Activated CD4-positive, CD25-positive, alpha-beta regulatory T cell treated with anti-CD3 and anti-CD28 coated beads, Interleukin-2, amount 50 U/mL, for 72 hours (primary cell): Measurements from ENCODE around the gene USP3.
"Not testable (repeated sequence)": the region's sequence is repeated elsewhere in the genome, so short reads cannot be mapped to it uniquely, and the experiment has no call there.

Experiments
- DNase-seq: peaks from one replicate; pipeline ENCODE4 v3.0.0; 2021

The USP3 gene

DNA sequence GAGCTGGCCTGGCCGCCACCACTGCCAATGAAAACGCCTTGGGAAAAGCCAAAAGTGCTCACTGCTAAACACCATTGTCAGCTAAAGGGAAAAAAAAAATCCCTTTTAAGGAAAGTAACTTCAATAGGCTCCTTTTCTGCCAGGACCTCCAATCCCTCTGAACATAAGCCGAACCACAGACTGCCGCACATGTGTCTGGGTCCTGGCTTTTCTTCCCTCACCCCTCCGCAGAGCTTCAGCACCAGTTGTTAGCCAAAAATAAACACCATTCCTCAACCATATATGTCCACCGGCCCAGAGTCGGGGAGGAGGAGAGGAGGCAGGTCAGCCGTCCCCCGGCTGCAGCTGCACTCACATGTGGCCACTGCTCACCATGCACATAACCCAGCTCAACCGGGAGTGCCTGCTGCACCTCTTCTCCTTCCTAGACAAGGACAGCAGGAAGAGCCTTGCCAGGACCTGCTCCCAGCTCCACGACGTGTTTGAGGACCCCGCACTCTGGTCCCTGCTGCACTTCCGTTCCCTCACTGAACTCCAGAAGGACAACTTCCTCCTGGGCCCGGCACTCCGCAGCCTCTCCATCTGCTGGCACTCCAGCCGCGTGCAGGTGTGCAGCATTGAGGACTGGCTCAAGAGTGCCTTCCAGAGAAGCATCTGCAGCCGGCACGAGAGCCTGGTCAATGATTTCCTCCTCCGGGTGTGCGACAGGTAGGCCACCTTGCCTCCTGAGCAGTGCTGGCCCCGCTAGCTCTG lies 92.8 kb downstream of the USP3 start, which contains the start of gene FBXL22:
TSS of gene FBXL22 (plus strand) at position 350 of the 753 bp plus-strand sequence. CDS start at position 356, 6 bp downstream.
- DNase-seq, result no peak

DNA sequence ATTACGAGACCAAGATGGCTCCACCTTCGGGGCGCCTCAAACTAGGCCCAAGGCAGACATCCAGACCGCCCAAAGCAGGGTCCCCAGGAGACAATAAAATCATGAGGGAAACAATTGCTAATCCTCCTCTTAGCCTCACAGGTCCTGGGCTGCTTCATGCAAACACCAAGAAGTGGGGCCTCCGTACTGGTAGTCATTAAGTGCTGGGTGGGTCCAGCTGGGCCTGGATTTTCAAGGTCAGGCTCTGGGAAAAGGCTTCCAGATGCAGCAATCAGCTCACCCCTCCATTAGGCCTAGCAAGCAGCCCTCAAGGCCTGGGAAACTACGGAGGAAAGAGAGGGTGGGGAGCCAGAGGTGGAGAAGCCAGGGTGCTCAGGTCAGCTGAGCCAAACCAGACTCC lies 93.4 kb downstream of the USP3 start:
- no peak for DNase-seq

DNA sequence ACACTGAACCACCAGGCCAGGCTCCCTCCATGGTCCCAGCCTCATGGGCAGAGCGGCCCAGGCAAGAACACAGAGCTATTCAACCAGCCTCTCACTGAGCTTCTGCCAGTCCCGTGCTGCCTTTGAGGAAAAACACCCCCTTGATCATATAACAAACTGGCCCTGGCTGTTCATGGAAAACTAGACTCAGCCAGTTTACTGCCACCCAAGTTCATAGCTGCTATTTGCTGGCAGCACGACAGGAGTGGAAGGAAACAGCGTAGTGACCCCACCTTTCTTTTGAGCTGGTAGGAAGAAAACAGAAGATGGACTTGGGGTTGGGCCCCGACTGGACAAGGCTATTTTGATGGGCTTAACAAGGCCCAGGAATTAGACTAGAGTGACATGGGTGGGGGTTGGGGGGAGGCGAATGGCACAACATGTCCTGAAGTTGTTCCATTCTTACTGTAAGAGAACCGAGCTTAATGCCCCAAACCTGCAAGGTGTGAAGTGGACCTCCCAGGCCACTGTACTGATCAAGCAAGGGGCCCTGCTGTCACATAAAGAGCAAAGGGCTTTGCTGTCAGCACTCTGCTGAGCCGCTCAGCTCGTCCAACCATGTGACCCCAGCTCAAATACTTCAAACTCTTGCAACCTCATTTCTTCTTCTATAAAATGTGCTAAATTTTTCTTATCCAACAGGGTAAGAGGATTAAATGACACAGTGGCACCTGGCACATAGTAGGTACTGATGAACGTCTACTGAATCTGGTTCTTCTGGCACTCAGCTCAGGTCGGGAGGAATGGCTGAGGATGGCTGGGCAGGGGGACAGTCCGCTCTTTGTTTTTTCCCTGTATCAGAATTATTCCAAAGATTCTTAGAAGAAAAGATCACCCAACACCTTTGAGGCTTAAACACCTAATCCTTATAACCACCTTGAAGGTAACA lies 94.3 kb downstream of the USP3 start:
- DNase-seq, result no peak

DNA sequence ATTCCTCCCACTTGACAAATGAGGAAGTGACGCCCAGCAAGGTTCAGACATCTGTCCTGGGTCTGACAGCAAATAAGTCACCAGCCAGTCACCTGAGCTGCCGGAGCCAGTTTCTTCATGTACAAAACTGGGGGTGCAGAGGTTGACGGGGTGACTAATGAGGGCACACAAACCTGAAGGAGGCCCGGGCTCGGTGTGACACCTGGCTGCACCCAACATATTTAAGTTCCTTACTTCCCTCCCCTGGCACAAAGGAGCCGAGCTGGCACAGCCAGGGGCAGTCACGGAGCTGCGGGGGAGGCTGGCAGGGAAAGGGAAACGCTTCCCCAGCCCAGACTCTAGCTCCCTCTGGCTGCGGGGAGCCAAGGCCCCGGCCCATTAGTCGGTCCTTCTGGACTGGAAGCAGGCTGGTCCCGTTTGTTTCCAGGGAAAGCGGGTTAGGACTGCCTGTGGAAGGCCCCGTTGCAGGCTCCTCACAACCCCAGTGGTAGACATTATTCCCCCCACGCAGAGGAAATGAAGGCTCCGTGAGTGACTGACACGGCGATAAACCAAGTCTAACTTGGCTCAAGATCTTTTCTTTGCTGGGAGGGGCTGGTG lies 95.1 kb downstream of the USP3 start:
- no peak for DNase-seq

DNA sequence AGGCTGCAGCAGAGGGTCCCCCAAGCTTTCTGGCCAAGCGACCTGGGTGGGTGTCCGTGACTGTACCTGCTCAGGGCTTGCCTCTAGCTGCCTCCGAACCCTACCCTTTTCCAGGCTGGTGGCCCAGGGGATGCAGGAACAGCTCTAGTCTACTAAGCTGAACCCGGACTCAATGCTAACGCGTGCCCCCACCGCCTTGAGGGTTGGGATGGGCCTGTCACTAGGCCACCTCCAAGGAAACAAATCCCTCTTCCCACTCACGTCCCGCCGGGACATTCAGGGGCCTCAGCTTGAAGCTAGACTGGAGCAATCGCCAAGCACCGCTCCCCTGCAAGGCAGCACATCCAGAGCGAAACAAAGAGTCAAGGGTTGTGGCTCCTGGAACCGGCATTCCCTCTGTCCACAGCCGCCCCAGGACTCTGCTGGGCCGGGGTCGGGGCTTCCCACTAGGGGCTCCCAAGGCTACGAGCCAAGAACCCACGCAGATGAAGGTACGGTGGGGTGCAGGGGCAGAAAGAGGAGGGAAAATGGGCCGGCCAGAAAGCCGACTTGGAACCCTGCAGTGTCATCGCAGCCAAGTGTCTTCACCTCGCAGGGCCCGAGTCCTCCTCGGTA lies 95.7 kb downstream of the USP3 start:
- DNase-seq, result no peak

DNA sequence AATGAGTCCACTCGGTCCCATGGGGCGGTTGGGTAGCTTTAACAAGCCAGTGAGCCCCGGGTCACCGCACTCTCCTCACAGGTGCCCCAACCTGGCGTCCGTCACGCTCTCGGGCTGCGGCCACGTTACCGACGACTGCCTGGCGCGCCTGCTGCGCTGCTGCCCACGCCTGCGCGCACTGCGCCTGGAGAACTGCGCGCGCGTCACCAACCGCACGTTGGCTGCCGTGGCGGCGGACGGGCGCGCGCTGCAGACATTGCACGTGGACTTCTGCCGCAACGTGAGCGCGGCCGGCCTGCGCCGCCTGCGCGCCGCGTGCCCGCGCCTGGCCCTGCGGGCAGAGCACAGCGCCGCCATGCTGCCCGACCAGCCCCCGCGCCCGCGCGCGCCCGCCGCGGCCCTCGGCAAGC lies 96.2 kb downstream of the USP3 start:
- peak; percentile 88 for DNase-seq

DNA sequence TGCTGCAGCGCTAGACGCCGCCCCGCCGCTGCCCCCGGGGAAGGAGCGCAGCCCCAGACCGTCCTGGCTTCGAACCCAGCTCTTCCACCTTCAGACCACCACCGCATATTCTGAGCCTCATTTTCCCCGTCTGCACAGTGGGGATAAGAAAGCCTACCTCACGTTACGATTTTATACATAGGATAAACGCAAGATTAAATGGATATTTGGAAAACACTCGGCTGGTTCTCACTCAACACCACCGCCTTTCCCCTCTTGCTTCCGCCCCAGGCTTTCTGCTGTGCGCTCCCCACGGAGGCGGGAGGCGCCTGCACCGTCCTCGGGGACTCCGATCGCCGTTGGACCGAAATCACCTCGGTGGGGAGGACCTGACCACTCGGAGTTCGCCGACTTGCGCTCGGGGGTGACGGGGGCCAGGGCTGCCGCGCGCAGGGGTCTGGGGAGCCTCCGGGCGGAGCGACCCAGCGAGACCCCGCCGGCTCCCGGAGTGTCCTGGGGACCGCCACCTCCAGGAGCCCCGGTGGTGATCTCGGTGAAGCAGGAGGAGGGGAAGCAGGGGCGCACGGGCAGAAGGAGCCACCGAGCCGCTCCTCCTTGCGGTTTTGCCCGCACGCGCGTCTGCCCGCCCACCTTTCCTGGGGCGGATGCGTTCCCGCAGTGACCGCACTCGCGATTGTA lies 96.8 kb downstream of the USP3 start:
- peak; percentile 58 for DNase-seq

DNA sequence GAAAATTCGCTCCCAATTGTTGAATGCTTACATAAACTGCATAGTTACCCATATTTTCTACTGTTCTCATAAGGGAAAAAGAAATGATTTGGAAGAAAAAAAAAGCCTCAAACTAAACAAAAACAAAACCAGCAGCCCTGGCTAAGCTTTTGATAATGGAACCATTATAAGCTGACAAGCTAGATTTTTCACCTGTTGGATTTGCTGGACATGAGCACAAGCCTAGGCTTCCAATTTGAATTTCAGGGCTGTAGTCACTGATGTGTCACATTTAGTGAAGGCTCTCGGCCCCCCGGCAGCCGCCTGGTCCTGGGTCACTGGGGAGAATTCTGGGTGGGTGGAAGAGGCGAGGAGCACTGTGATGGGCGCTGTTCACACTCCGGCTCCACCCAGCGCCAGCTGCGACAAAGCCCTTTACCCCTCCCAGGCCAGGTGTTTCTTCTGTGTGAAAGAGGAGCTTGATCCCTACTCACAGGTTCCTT lies 97.4 kb downstream of the USP3 start:
- DNase-seq, result no peak

DNA sequence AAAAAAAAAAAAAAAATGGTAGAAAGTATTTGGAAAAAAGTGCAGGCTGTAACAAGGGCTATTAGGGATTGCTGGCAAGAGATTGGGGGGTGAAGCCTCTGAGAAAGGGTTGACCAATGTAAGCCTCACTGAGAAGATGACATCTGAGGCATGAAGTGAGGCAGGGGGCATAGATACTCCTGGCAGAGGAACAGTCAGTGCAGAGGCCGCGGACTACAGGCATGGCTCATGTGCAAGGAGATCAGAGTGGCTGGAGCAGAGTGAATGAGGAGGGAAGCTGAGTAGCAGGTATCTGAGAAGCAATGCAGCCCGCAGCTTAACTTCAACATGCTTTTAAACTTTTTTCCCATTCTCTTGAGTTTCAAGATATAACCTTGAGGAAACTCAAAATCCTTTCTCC lies 98.2 kb downstream of the USP3 start:
- DNase-seq, result no peak

DNA sequence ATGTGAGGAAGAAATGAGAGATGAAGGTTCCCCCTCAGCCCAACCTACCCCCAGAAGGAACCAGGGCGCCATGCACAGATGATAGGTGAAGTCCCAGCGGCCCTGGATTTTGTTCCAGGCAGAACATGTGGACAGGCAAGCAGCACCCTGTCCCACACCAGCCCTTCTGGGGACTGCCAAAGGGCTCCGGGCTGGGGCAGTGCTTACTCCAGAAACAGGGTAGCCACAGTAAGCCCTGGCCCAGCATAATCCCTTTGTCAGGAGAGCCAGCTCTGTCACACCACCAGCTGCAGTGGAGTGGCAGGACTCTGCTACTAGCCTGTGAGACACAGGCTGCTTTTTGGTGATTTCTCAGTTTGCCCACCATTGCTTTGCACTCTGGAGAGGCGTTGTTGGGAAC lies 99.1 kb downstream of the USP3 start:
- DNase-seq, result no peak

DNA sequence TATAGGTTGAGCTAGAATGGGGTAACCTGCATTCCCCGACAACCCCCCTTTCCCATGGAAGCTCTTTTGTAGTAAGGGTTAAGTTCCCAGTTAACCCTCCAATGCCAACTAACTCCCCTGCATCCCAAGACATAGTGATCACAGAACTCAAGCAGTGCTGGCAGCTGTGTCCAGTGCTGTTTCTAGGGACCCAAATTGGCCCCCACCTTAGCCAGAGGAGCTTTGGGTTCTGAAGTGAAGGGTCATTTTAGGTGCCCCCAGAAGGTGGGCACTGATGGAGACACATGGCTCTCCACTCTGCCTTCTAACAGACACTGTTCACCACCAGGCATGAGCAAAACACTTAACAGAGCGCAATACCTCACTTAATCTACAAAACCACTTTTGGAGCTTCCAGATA lies 99.9 kb downstream of the USP3 start:
- DNase-seq, result no peak

DNA sequence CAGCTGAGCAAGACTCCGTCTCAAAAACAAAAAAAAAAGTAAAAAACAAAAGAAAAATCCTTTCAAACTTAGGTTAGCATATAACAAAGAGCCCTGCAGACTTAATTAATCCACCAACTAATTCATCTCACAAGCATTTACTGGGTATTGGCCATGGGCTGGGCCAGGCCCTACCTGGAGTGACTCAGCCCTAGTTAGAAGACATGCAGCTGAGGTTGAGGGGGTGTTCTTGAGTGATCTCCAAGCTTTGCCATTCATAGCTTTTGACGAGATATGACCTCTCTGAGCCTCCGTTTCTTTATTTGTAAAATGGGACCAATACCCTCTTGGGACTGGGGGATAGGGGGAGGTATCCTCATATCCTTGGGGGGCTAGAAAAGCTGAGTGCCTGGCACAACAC lies 100.6 kb downstream of the USP3 start:
- no peak for DNase-seq

DNA sequence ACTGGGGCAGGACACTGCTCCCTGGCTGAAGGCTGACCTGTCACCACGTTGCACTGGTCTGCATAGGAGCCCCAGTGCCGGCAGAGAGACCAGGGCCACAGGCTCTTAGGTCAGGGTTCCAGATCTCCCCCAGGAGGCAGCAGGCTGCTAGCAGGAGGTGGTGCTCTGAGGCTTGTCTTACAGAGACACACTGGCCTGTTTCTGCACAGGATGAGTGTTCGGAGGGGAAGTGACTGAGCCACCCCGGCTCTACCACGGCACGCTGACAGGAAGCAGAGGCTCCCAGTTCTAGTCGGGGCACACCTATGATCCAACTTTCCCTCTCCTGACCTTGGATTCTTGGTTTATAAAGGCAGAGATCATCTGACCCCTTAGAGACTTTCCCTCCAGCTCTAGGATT lies 101.4 kb downstream of the USP3 start:
- no peak for DNase-seq

DNA sequence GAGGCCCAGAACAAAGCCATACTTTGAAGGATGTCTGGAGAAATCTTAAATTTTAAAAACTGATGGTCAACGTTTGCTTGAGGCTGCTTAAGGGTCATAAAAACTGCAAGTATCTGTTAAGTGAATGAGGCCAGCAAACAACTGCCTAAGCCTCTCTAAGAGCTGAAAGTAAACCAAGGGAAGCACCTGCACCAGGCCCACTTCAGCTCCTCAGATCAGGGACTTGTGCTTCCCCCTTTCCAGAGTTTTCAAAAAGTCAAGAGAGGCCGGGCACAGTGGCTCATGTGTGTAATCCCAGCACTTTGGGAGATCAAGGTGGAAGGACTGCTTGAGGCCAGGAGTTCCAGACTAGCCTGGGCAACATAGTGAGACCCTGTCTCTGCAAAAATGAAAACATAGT lies 101.9 kb downstream of the USP3 start:
- DNase-seq, result no peak

DNA sequence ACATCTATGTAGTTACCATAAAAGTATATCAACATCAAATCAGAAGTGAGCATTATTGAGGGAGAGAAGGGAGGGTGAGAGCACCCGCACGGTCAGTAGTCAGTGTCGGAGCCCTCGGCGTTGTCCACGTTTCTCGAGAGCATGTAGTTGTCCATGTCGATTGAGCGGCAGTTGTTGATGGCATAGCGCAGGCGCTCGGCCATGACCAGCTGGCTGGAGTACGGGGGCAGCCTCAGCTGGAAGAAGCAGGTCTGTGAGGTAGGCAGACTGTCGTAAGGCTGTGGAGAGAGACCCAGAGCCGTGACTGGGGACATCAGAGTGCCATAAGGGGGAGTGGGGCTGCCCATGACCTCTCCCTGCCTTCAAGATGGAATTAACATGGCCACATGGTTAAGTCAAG lies 104.6 kb downstream of the USP3 start:
- no peak for DNase-seq

DNA sequence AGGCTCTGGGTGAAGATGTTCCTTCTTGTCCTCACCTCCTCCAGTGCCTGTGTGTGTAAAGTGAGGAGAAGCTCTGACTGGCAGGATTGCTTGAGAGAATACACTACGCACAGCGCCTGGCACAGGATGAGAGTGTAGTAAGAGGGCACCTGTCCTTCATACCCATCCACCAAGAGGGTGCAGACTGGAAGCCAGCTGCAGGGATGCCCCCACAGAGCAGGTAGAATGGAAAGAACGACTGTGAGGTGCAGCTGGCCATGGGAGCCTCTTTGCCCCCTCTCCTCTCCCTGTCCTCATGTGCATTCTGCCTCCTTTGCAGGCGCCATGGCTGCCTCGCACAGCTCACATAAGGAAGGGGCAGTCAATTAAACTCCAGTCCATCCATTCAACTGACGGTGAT lies 105.1 kb downstream of the USP3 start:
- DNase-seq, result no peak

DNA sequence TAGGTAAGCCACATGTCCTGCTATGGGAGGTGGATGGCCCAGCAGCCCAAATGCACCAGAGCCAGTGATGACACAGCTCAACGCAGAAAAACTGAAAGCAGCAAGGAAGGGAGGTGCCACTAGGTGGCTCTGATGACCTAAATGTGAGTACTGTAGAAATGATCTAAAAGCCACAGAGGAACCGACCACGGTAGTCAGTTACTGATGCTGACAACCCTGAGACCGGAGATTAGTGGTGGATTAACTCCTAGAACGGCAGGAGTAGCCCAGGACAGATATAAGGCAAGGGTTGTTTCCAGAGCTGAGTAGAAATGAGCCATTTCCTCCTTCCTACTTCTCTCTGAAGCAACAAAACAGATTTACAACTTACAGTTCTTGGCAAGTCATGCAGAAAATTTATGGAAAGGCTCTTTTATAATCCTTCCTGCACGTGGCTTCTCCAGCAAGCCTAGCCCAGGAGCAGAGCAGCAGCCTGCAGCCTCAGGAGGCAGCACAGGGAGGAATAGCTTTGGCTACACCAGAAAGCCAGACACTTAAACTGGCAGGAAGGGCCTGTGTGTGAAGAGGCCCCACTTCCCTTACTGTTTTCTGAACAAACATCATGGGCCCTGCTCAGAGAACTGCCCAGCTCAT lies 105.9 kb downstream of the USP3 start:
- DNase-seq, result peak; percentile 64

DNA sequence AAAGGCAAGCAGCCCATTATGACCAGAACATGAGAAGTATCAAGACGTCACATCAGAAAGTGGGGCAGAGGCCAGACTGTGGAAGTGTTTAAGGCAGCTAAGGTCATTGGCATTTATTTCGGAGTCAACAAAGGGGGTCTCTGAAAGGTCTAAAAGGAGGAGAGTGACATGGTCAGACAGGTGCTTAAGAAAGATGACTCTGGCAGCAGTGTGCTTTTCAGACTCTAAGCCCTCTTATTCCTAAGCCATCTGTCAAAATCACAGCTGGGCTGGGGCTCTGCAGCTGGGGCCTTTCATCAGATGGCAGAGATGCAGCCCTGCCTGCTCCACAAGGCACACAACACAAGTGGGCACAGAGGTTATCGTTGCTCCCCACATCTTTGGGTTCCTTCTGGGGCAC lies 106.8 kb downstream of the USP3 start:
- no peak for DNase-seq

DNA sequence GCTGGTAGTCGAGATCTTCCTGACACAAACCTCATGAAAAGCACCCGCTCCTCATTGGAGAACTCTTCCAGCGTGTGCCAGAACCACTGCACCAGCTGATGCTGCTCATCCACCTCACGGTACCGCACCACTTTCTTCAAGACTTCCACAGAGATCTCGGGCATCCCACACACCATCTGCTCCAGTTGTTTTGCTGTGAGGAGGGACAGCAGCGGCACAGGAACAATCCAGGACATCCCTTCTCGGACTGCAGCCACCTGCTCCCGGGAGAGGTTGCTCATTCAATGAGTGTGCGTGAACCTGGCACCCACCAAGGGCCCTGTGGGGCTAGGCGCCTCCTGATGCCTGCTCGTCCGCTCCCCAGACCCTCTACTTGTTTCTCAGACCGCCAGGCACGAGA lies 107.9 kb downstream of the USP3 start:
- DNase-seq, result no peak

DNA sequence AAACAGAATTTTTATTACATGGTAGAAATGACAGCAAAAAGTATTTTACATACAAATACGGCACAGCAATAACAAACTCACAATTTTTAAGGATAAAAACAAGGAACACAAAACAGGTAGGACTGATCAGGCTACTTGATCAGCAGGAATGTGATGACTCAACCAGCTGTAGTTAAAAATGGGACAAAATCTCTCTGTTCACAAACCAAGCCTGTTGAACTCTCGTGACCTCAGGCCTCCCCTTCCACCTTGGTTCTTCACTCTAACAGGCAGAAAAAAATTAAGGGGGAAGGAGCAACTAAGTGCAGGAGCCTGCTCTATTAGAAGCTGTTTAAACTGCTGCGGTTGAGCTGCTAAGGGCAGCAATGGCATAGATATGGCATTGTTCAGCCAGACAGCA lies 111.5 kb downstream of the USP3 start:
- no peak for DNase-seq

DNA sequence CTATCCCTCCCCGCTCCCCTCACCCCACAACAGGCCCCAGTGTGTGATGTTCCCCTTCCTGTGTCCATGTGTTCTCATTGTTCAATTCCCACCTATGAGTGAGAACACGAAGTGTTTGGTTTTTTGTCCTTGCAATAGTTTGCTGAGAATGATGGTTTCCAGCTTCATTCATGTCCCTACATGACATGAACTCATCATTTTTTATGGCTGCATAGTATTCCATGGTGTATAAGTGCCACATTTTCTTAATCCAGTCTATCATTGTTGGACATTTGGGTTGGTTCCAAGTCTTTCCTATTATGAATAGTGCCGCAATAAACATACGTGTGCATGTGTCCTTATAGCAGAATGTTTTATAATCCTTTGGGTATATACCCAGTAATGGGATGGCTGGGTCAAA lies 112.8 kb downstream of the USP3 start:
- DNase-seq, result not testable (repeated sequence)

DNA sequence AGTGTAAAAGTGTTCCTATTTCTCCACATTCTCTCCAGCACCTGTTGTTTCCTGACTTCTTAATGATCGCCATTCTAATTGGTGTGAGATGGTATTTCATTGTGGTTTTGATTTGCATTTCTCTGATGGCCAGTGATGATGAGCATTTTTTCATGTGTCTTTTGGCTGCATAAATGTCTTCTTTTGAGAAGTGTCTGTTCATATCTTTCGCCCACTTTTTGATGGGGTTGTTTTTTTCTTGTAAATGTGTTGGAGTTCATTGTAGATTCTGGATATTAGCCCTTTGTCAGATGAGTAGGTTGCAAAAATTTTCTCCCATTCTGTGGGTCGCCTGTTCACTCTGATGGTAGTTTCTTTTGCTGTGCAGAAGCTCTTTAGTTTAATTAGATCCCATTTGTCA lies 113.2 kb downstream of the USP3 start:
- not testable (repeated sequence) for DNase-seq
